NB4 (cell line): ENCODE data around the gene TACC3.

Source experiments
- DNase-seq: peaks from one replicate; pipeline ENCODE4 v3.0.0; 2010; ENCODE audit warnings: low read depth
- H3K4me3 ChIP-seq: one replicate; pipeline ENCODE4 v1.5.1; 2011; ENCODE audit warnings: mild to moderate bottlenecking, low read depth, low read length, moderate library complexity
- MYC ChIP-seq: IDR thresholded peaks from 2 replicates; pipeline ENCODE4 v1.6.1; 2011; ENCODE audit warnings: low read depth, low read length
- POLR2A ChIP-seq: IDR thresholded peaks from 2 replicates; pipeline ENCODE4 v1.6.1; 2011; ENCODE audit warnings: mild to moderate bottlenecking; ENCODE audit not compliant: insufficient read length; ENCODE audit errors: extremely low read depth
- TF ChIP-seq, protein P1 (sequence below): IDR thresholded peaks from 2 replicates; pipeline ENCODE4 v1.6.1; 2011; ENCODE audit warnings: low read depth, low read length
- TF ChIP-seq, protein P2 (sequence below): IDR thresholded peaks from one replicate; pipeline ENCODE4 v1.5.1; 2012; ENCODE audit warnings: low read depth, low read length

The TACC3 gene

DNA sequence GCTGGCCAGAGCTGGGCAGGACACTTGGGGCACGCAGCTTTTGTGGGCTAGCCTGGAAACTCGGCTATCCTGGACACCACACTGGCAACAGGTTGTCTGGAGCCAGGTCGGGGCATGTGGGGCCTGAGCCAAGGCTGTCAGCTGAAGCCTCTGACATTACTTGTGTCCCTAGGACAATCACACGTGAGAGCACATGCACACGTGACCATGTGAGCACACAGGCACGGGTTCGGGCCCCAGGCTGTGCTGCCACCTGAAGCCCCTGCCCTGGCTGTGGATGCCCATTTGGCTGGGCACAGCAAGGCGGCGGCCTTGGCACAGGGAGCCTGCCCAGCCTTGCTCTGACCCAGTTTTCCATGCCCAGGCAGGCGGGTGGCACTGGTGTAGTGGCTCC is 63.1 kb downstream of the TACC3 start:
- TF ChIP-seq, protein P1, sequence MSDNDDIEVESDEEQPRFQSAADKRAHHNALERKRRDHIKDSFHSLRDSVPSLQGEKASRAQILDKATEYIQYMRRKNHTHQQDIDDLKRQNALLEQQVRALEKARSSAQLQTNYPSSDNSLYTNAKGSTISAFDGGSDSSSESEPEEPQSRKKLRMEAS = no peak
- H3K4me3 ChIP-seq = no peak overlapping the region
- DNase-seq = no peak

DNA sequence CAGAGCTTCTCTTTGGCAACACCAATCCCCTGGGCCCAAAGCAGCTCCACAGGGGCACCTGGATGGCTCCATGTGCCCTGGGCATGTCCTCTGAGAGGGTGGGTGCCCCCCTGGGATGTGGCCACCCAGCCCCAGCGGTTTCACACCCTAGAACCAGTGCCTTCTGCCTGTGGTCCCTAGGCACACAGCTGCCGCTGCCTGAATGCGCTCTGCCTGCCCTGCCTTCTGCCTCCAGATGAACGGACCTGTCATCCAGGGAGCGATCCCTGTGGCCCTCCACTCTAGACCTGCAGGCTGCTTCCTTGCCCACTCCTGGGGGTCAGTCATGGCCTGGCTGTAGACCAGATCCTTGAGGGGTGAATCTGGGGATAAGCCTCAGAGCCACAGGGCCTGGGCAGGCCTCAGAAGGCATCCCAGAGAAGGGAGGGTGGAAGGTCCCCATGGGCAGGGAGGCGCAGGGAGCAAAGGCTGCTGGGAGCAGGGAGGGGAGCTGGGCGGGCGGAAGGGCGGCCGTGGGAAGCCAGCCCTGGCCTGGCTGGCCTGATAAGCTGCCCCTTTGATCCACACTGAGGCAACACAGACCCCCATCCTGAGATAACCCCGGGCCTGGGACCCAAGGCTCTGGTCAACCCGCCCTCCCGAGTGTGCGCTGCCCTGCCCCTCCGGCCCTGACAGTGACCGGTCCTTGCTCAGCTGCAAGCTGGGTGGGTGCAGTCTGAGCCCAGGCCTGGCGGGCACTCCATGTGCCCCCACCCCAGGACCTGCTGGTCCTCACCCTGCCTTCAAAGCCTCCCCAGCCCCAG is 63.7 kb downstream of the TACC3 start:
- no peak for DNase-seq
- H3K4me3 ChIP-seq = no peak overlapping the region
- TF ChIP-seq, protein P1 = no peak
- no peak for TF ChIP-seq MYC
- TF ChIP-seq, protein P2, sequence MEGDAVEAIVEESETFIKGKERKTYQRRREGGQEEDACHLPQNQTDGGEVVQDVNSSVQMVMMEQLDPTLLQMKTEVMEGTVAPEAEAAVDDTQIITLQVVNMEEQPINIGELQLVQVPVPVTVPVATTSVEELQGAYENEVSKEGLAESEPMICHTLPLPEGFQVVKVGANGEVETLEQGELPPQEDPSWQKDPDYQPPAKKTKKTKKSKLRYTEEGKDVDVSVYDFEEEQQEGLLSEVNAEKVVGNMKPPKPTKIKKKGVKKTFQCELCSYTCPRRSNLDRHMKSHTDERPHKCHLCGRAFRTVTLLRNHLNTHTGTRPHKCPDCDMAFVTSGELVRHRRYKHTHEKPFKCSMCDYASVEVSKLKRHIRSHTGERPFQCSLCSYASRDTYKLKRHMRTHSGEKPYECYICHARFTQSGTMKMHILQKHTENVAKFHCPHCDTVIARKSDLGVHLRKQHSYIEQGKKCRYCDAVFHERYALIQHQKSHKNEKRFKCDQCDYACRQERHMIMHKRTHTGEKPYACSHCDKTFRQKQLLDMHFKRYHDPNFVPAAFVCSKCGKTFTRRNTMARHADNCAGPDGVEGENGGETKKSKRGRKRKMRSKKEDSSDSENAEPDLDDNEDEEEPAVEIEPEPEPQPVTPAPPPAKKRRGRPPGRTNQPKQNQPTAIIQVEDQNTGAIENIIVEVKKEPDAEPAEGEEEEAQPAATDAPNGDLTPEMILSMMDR = no peak
- no peak for TF ChIP-seq POLR2A

- H3K4me3 ChIP-seq = no peak overlapping the region
- no peak for DNase-seq
- TF ChIP-seq, protein P1 = no peak
- TF ChIP-seq POLR2A (no peak), MYC (no peak)
- TF ChIP-seq, protein P2 = no peak
Measured at GRCh38 chr4:1785592-1785991, 64.3 kb downstream of the TACC3 start.

DNA sequence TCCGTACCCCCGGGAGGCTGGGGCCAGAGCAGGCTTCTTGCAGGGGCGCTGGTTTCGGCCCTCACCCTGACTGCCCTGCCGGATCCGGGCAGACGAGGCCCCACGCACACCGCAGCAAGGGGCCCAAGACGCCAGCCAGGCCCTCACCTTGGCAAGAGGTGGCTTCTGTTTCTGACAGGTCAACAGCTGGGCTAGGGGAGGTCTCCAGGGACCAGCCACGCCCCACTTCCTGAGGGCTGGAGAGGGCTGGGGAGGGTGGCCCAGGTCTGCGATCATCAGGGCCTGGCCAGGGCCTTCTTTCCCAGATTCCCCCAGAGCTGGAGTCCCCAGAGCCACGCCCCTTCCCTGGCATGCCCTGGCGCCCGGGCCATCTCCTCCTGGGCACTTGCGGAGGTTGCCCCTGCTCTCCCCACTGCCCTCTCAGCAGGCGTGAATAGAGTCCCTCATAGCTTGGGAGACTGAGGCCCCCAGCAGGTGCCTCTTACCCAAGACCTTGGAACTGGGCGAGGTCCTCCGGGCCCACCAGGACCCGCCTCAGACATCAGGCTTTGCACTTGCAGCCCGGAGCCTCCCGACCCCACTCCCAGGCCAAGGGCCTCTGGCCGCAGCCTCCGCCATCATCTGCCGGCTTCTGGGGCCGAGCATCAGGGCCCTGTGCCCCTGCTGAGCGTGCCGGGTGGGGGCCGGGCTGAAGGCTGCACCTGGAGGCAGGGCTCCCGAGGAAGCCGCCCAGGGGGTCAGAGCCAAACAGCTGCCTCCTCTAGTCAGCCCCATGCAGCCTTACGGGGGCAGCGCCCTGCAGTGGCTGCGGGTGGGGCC is 65.4 kb downstream of the TACC3 start:
- TF ChIP-seq MYC = no peak
- TF ChIP-seq, protein P2 = no peak
- TF ChIP-seq, protein P1 = no peak
- no peak for TF ChIP-seq POLR2A
- no peak for DNase-seq
- H3K4me3 ChIP-seq = no peak overlapping the region

DNA sequence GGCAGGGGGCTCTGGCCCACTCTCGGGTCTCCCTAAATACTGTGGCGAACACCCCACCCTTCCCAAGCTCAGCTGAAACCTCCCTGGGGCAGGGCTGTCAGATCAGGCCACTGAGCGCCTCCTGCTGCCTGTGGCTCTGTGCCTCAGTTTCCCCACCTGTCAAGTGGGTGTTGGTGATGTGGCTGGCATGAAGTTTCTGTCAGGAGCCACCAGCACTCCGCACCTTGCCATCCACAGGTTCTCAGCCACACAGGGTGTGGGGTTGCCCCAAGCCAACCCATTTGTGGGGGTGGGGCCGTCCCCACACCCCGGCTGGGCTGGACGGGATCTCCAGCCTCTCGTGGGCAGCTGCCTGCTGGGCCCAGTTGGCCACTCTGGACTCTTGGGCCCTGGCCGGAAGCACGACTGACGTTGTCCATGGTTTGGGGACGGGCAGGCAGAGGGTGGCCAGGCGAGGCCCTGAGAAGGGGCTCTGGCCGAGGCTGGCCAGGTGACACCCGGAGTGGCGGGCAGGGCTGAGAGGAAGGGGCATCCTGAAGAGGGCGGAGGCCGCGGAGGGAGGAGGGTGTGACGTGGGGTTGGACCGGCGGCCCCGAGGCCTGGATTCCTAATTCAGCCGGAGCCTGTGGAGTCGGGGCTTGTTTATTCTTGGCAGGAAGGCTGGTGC is 66.2 kb downstream of the TACC3 start:
- TF ChIP-seq, protein P2 = no peak
- no peak for TF ChIP-seq MYC
- DNase-seq = no peak
- H3K4me3 ChIP-seq = no peak overlapping the region
